GM10248 (cell line): ENCODE results near the gene MAOB.

Experiments
- CTCF ChIA-PET: fragments of 300-600 bp; sonication (Branson Sonifier 250); formaldehyde crosslinking; extraction: SDS; loops from one replicate; lab custom pipeline; 2021; ENCODE audit warnings: antibody characterized with exemption; lab: Yijun Ruan, JAX
- POLR2A ChIA-PET: fragments of 350-650 bp; sonication (Branson Sonifier 250); formaldehyde crosslinking; extraction: SDS; loops from one replicate; lab custom pipeline; 2020; ENCODE audit warnings: antibody characterized with exemption; lab: Yijun Ruan, JAX
- DNase-seq: peaks from one replicate; pipeline ENCODE4 v3.0.0; 2012; ENCODE audit errors: extremely low spot score
- TF ChIP-seq, protein P1 (sequence below): IDR thresholded peaks from 2 replicates; pipeline ENCODE4 v1.5.1; 2012; ENCODE audit warnings: mild to moderate bottlenecking, low read depth; ENCODE audit errors: extremely low read depth, missing control alignments, control extremely low read depth

Gene MAOB

DNA sequence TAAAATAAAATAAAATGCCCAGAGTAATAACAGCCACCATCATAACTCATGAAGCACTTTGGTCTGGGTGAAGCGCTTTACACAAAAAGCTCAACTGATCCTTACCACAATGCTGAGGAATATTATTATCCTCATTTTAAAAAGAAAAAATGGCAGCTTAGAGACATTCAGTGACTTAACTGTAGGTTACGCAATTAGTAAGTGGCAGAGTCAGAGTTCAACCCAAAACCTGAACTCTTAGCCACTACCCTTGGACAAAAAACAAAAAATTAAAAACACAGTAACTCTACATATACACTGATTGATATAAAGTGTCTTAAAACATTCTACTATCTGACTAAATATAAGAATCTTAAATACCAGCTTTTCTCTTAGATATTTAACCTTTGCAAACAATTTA lies 34.9 kb downstream of the MAOB start:
- POLR2A ChIA-PET = no interaction called here
- CTCF ChIA-PET = no interaction called here
- TF ChIP-seq, protein P1, sequence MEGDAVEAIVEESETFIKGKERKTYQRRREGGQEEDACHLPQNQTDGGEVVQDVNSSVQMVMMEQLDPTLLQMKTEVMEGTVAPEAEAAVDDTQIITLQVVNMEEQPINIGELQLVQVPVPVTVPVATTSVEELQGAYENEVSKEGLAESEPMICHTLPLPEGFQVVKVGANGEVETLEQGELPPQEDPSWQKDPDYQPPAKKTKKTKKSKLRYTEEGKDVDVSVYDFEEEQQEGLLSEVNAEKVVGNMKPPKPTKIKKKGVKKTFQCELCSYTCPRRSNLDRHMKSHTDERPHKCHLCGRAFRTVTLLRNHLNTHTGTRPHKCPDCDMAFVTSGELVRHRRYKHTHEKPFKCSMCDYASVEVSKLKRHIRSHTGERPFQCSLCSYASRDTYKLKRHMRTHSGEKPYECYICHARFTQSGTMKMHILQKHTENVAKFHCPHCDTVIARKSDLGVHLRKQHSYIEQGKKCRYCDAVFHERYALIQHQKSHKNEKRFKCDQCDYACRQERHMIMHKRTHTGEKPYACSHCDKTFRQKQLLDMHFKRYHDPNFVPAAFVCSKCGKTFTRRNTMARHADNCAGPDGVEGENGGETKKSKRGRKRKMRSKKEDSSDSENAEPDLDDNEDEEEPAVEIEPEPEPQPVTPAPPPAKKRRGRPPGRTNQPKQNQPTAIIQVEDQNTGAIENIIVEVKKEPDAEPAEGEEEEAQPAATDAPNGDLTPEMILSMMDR = no peak
- no peak for DNase-seq

DNA sequence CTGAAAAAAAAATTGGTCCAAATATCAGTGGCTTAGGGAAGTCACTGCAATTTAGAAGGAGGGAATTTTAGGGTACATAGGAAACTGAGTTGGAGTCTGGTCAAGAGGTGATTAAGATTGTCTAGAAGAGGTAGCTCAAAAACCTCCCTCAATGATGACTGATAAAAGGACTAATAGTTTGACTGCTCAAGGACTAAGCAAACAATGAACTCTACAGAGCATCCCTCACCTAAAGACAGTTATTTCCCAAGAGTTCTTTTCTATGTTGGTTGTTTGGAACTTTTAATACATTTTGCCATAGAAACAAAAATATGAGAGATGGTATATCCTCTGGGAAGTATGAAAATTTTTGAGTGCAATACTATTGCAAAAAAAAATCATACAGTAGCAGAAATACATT lies 35.7 kb downstream of the MAOB start:
- TF ChIP-seq, protein P1 = no peak
- ChIA-PET CTCF (no interaction called here), POLR2A (no interaction called here)
- no peak for DNase-seq

DNA sequence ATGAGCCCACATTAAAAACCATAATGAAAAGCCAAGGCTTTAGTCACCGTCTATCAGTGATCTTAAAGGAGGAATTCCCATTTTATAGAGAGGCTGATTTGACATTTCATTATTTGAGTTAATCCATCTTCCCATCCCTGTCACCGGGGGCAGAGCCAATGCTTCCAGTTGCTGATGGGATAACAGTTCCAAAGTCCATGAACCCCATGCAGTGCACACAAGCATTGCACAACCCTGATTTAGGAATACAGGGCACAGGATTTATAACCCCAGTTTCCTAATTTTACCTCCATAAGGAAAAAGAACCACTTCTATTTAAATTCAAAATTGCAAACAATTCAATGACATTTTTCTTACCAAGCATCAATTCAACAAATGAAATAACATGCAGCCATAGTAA lies 36.5 kb downstream of the MAOB start:
- TF ChIP-seq, protein P1 = no peak
- ChIA-PET POLR2A (no interaction called here), CTCF (no interaction called here)
- DNase-seq = no peak

DNA sequence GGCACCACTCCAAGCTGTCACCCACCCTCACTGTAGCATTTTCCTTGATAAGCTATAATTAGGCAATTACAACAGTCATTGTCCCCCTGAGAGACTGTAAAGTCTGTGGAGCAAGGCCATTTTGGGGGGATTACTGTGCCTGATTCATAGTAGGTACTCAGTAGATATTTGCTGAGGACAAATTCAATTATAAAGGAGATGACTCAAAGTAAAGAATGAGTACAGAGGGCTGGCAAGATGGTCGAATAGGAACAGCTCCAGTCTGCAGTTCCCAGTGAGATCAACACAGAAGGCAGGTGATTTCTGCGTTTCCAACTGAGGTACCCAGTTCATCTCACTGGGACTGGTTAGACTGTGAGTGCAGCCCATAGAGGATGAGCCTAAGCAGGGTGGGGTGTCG lies 42.0 kb downstream of the MAOB start:
- CTCF ChIA-PET = no interaction called here
- POLR2A ChIA-PET = no interaction called here
- DNase-seq = no peak
- TF ChIP-seq, protein P1 = no peak

DNA sequence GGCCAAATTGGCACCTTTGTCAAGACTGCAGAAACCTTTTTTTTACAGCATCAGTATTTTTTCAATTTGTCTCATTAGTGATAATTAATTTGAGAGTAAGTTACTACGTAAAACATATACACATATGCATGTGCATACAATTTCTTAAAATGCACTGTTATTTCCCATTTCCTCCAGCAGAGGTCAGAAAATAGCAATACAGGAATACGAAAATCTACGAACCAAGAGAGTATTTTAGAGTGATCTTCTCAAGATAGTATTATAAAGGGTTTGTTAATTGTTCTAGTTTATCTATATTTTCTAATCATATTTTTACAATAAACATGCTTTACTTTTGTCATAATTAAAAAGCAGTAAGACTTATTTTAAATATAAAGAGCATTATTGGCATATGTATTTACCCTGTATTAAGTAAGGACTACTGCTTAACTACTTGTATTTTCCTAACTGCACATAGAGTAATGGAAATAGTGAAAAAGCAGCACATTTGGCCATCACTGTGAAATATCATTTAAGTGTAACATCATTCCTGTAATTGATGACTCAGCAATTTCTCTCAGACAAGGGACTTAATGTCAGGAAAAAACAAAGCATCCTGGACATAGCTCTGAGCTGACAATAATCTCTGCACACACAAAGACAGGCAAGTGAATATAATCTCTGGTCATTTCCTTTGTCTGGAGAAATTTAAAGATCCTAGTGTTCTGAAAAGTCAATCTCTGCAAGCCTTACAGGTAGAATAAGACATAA lies 45.6 kb downstream of the MAOB start:
- peak; percentile 6 for DNase-seq
- TF ChIP-seq, protein P1 = peak; percentile 34
- POLR2A ChIA-PET = no interaction called here
- CTCF ChIA-PET = interaction anchor here (1.2 to 2.1 kb wide), 2 partner anchors 13 to 1355 kb away, joined by 3 to 4 read pairs; no protein-coding TSS in a partner anchor

DNA sequence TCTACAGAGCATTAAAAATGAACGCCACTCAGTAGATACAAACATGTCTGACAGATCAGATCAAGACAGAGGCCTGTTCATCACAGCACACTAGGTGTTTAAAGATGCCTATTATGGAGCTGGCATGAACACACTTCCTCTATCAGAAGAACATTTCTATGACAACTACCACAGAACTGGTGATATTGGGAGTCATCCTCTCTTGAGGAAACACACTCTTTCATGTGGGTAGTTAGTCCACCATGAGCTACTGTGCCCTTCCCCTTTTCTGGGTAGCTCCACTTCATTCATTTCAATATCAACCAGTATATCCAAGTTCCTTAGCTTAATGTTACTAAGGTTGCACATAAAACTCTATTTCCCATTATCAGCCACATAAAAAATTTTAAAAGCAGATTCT lies 46.7 kb downstream of the MAOB start:
- POLR2A ChIA-PET = no interaction called here
- TF ChIP-seq, protein P1 = no peak
- CTCF ChIA-PET = interaction anchor here (1.2 to 2.1 kb wide), 3 partner anchors 12 to 1356 kb away, joined by 3 to 4 read pairs (median 4); no protein-coding TSS in a partner anchor
- DNase-seq = no peak

DNA sequence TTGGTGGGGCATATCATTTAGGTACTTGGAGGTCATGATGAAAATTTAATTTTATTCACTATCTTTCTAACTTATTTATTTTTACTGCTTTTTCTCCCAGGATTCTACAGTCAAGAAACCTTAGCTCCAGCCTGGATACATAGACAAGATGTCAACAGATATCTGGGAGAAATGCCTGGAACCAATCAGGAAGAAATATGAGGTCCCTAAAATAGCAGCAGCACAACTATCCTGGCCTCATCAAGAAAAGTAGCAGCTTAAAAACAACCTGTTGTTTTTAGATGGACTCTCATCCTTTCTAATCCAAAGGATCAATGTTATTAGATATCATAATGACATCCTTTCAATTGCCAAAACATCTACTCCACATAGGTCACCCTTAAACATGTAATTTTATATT lies 54.5 kb downstream of the MAOB start:
- POLR2A ChIA-PET = no interaction called here
- DNase-seq = no peak
- CTCF ChIA-PET = no interaction called here
- TF ChIP-seq, protein P1 = no peak
